ENCODE data around the gene SPOPL.

Gene SPOPL

DNA sequence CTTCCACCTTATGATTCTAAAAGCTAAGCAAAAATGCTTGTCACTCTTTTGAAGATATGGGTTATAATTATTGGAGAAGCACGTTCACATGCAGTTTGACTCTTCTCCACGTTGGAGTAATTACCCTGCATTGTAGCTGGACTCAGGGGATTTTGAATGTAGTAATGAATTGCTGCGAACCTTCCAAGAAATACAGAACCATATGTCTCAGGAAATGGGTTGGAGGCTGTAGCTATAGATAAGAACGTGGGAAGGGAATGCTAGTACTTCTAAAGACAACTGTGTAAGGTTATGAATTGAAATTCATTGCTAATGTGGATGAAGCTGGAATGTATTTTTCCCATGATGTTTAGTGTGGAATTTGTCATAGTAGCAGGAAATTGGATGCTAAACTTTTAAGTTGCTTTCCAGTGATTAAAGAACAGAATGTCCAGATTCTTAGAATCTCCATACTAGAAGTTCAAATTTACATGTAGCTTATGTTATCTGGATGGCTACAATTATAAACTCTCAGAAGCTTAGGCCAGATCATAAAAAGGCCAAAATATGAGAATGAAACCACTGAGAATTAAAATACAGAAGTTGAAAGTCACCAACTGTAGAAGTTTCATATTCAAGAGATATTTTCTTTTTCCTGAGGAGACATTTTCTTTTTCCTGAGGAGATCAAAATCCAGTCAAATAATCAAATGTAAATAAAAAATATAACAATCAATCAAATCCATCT lies 27.3 kb upstream of the SPOPL start:
- no peak for TF ChIP-seq YY1 (IDR thresholded peaks at IDR 0.05; ENCODE audit: low read depth)
- TF ChIP-seq, protein P1, sequence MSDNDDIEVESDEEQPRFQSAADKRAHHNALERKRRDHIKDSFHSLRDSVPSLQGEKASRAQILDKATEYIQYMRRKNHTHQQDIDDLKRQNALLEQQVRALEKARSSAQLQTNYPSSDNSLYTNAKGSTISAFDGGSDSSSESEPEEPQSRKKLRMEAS (IDR thresholded peaks at IDR 0.05), result no peak
- no peak for TF ChIP-seq CEBPB (IDR thresholded peaks at IDR 0.05)
- no peak for TF ChIP-seq ZBTB7A (IDR thresholded peaks at IDR 0.05; ENCODE audit: low read depth)
- TF ChIP-seq TCF12 (IDR thresholded peaks at IDR 0.05; ENCODE audit: low read depth), result no peak
- TF ChIP-seq TEAD4 (IDR thresholded peaks at IDR 0.05), result no peak
- TF ChIP-seq, protein P2, sequence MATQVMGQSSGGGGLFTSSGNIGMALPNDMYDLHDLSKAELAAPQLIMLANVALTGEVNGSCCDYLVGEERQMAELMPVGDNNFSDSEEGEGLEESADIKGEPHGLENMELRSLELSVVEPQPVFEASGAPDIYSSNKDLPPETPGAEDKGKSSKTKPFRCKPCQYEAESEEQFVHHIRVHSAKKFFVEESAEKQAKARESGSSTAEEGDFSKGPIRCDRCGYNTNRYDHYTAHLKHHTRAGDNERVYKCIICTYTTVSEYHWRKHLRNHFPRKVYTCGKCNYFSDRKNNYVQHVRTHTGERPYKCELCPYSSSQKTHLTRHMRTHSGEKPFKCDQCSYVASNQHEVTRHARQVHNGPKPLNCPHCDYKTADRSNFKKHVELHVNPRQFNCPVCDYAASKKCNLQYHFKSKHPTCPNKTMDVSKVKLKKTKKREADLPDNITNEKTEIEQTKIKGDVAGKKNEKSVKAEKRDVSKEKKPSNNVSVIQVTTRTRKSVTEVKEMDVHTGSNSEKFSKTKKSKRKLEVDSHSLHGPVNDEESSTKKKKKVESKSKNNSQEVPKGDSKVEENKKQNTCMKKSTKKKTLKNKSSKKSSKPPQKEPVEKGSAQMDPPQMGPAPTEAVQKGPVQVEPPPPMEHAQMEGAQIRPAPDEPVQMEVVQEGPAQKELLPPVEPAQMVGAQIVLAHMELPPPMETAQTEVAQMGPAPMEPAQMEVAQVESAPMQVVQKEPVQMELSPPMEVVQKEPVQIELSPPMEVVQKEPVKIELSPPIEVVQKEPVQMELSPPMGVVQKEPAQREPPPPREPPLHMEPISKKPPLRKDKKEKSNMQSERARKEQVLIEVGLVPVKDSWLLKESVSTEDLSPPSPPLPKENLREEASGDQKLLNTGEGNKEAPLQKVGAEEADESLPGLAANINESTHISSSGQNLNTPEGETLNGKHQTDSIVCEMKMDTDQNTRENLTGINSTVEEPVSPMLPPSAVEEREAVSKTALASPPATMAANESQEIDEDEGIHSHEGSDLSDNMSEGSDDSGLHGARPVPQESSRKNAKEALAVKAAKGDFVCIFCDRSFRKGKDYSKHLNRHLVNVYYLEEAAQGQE (IDR thresholded peaks at IDR 0.05; ENCODE audit: low read depth), result no peak
- TF ChIP-seq, protein P3, sequence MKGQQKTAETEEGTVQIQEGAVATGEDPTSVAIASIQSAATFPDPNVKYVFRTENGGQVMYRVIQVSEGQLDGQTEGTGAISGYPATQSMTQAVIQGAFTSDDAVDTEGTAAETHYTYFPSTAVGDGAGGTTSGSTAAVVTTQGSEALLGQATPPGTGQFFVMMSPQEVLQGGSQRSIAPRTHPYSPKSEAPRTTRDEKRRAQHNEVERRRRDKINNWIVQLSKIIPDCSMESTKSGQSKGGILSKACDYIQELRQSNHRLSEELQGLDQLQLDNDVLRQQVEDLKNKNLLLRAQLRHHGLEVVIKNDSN (IDR thresholded peaks at IDR 0.05), result no peak
- no peak for TF ChIP-seq NFIC (IDR thresholded peaks at IDR 0.05)
- TF ChIP-seq TAF1 (IDR thresholded peaks at IDR 0.05; ENCODE audit: low read depth), result no peak
- TF ChIP-seq EP300 (IDR thresholded peaks at IDR 0.05; ENCODE audit: borderline replicate concordance), result no peak
- no peak for TF ChIP-seq FOXM1 (IDR thresholded peaks at IDR 0.05; ENCODE audit: borderline replicate concordance, low read depth)
- no peak for TF ChIP-seq EGR1 (IDR thresholded peaks at IDR 0.05)

DNA sequence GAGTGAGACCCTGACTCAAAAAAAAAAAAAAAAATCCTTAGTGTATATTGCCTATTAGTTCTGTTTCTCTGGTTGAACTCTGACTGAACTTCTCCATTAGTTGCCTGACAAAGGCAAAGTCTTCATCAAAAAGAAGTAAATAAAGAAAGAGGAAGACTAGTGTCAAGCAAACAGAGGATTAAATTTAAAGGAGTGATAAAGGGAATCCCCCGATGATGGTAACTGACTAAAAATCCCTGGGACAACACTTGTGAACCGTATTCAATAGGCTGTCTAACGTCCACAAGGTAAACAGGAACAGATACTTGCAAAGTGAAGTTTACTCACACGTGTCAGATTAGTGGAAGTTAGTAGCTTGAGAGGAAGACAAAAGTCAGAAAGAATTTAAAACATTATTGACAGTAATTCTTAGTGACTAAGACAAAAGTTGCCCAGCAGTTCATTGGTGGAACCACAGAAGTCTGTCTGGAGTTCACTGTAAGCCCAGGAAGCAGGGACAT lies 26.2 kb upstream of the SPOPL start:
- TF ChIP-seq CEBPB (IDR thresholded peaks at IDR 0.05) (no peak), EGR1 (IDR thresholded peaks at IDR 0.05) (no peak), FOXM1 (IDR thresholded peaks at IDR 0.05; ENCODE audit: borderline replicate concordance, low read depth) (no peak), RAD21 (IDR thresholded peaks at IDR 0.05; ENCODE audit: low read depth) (no peak), TEAD4 (IDR thresholded peaks at IDR 0.05) (no peak), YY1 (IDR thresholded peaks at IDR 0.05; ENCODE audit: low read depth) (no peak), CREB1 (IDR thresholded peaks at IDR 0.05; ENCODE audit: low read depth) (no peak), ZBTB7A (IDR thresholded peaks at IDR 0.05; ENCODE audit: low read depth) (no peak), NFIC (IDR thresholded peaks at IDR 0.05) (no peak), TAF1 (IDR thresholded peaks at IDR 0.05; ENCODE audit: low read depth) (no peak), TCF12 (IDR thresholded peaks at IDR 0.05; ENCODE audit: low read depth) (no peak)
- TF ChIP-seq, protein P3 (IDR thresholded peaks at IDR 0.05), result no peak
- TF ChIP-seq, protein P2 (IDR thresholded peaks at IDR 0.05; ENCODE audit: low read depth), result no peak
- TF ChIP-seq, protein P1 (IDR thresholded peaks at IDR 0.05), result no peak

DNA sequence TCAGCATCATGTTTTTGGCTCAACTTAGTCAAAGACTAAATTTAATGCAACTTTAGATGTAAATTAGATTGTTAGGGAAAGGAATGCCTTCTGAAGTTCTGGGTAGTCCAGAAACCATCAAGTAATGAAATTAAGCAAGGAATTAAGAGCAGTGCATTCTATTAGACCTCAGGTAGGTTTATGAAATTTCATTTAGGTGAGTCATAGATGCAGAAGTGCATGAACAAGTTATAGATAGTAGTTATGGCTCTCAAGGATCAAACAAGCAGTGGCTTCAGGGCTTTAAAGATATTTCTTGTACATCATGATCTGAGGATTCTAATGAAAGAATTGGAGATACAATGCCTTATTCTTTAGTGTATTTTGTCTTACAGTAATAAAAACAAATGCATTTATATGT lies 25.4 kb upstream of the SPOPL start:
- no peak for TF ChIP-seq CEBPB (IDR thresholded peaks at IDR 0.05)
- TF ChIP-seq NFIC (IDR thresholded peaks at IDR 0.05), result no peak
- no peak for TF ChIP-seq TAF1 (IDR thresholded peaks at IDR 0.05; ENCODE audit: low read depth)
- TF ChIP-seq FOXM1 (IDR thresholded peaks at IDR 0.05; ENCODE audit: borderline replicate concordance, low read depth), result no peak
- TF ChIP-seq TCF12 (IDR thresholded peaks at IDR 0.05; ENCODE audit: low read depth), result no peak
- no peak for TF ChIP-seq RAD21 (IDR thresholded peaks at IDR 0.05; ENCODE audit: low read depth)
- TF ChIP-seq CREB1 (IDR thresholded peaks at IDR 0.05; ENCODE audit: low read depth), result no peak
- no peak for TF ChIP-seq TEAD4 (IDR thresholded peaks at IDR 0.05)
- TF ChIP-seq ZBTB7A (IDR thresholded peaks at IDR 0.05; ENCODE audit: low read depth), result no peak
- TF ChIP-seq, protein P1 (IDR thresholded peaks at IDR 0.05), result no peak
- TF ChIP-seq EGR1 (IDR thresholded peaks at IDR 0.05), result no peak
- TF ChIP-seq, protein P3 (IDR thresholded peaks at IDR 0.05), result no peak
- no peak for TF ChIP-seq EP300 (IDR thresholded peaks at IDR 0.05; ENCODE audit: borderline replicate concordance)
- no peak for TF ChIP-seq YY1 (IDR thresholded peaks at IDR 0.05; ENCODE audit: low read depth)
- TF ChIP-seq, protein P2 (IDR thresholded peaks at IDR 0.05; ENCODE audit: low read depth), result no peak
